ENCODE measurements around the gene PLA2G4A.
"Not testable (repeated sequence)": the region's sequence is repeated elsewhere in the genome, so short reads cannot be mapped to it uniquely, and the experiment has no call there.

The PLA2G4A gene

GRCh38 chr1:186921386-186921785 is 92.6 kb downstream of the PLA2G4A start:
- DNase-seq (ENCODE audit: low read depth in 2 of 2): not testable (repeated sequence)

GRCh38 chr1:186922814-186923213 is 94.1 kb downstream of the PLA2G4A start:
- DNase-seq (ENCODE audit: low read depth in 2 of 2): not testable (repeated sequence)

- no peak for DNase-seq (ENCODE audit: low read depth in 2 of 2)
Measured at GRCh38 chr1:186923486-186923885, 94.7 kb downstream of the PLA2G4A start.

DNA sequence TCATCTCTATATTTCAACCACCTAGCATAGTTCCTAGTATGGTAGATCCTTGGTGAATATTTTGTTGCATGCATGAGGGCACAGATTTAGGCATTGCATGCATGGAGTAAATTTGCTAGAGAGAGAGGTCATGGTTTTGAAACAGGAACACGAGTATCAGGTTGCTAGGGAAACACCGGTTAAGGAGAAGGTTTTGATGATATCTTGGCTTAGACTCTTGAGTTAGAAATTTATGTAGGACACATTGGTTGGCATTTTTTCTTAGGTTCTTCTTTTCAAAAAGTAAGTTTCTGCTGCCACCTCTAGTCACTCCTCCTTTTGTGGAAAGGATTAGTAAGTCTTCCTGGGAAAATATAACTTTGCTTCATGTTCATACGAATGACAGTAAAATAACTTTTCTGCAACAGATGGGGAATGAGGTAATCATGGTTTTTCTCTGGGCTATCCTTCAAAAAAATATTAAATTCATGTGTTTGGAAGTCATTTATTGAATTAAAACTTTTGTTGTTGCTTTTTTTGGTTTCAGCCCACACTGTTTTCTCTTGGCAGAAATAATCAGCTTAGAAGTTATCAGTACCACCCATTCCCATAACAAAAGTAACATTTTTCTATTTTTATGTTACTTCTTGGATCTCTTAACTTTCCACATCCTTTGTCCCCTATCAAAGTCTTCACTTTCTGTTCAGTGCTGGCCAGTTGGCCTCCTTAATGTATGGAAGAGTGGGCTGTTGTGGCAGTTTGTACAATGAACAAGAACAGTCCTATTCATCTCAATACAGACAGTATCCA is 97.3 kb downstream of the PLA2G4A start:
- no peak for DNase-seq (ENCODE audit: low read depth in 2 of 2)

DNA sequence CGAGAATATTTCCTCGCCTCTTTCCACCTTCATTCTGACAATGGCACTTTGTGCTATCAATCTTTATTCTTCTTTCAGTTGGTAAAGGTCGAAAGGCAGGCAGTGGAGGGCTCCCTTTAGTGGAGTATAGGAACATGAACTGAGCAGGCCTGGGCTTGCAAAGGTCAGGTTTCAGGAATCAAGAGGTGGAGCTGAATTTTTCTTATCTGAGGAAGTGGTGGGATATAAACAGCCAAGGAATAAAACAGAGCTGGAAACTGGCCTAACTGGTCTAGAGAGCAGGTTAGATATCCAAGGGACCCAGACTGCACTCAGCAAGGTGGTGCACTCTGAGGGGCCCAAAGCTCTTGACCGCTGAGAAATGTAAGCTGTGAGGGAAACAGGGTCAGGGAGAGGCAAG is 99.1 kb downstream of the PLA2G4A start:
- no peak for DNase-seq (ENCODE audit: low read depth in 2 of 2)

- no peak for DNase-seq (ENCODE audit: low read depth in 2 of 2)
Measured at GRCh38 chr1:186930238-186930637, 101.5 kb downstream of the PLA2G4A start.

GRCh38 chr1:186937016-186937670 is 108.4 kb downstream of the PLA2G4A start:
- no peak for DNase-seq (ENCODE audit: low read depth in 2 of 2)

- DNase-seq (ENCODE audit: low read depth in 2 of 2): no peak
Measured at GRCh38 chr1:186943891-186944686, 115.3 kb downstream of the PLA2G4A start.

DNA sequence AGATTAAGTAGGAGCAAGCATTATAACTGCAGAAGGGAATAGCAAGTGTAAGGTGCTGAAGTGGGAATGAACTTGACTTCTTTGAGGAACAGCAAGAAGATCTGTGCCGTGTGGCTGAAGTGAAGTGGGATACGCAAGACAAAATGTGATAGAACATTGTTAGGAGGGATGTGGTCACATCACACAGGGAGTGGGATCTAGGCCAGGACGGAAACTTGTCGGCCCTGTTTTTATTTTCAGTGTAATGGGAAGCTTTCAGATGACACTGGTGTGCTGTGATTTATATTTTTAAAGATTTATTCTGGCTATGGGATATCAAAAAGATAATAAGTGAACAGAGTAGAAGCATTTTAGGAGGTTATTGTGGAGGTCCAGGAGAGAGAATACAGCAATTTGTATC is 116.4 kb downstream of the PLA2G4A start:
- DNase-seq (ENCODE audit: low read depth in 2 of 2): no peak

DNA sequence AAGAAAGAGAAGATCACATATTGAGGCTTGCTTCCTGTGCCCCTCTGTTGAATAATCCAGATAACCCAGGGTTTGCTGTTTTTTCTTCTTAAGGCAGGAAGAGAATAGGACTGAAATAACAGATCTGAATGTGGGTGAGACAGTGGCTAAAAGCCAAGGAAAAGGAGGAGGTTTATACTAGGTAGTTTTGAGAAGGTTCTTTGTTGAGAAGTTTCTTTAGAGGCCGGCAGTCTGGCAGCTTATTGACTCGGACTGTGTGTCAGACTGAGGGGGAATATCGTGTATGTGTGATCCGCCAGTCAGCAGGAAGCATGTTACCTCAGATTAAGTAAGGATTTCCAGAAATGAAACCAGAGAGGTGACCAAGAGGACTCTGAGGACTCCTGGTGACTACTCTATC is 119.8 kb downstream of the PLA2G4A start:
- DNase-seq (ENCODE audit: low read depth in 2 of 2): no peak

DNA sequence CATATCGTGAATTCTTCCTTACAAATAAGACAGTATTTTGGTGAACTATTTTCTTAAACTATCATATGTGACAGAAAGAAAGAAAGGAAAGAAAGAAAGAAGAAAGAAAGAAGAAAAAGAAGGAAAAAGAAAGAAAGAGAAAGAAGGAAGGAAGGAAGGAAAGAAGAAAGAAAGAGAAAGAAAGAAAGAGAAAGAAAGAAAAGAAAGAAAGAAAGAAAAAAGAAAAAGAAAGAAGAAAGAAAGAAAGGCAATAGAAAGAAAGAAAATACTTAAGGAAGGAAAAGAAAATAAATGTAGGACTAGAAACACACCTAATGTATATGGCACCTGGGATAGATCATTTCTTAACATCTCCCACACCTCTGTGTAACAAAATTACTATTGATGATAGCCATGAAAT is 120.4 kb downstream of the PLA2G4A start:
- DNase-seq (ENCODE audit: low read depth in 2 of 2): no peak

DNA sequence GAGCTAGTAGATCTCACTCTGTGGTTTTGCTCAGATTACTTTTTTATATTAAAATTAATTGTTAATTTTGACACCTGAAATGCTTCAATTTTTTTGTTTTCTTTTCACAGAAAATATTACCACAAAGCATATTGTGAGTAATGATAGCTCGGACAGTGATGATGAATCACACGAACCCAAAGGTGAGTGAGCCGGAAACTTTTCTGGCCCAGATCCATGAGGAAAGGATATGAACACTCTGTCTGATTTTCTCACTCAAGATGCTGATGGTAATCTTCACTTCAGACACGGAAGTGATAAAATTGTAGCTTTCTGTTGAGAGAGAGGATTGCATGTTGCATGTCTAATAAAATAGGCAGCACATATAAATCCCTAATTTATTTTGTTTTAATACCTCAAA is 121.8 kb downstream of the PLA2G4A start:
- no peak for DNase-seq (ENCODE audit: low read depth in 2 of 2)

GRCh38 chr1:186953876-186954275 is 125.1 kb downstream of the PLA2G4A start:
- no peak for DNase-seq (ENCODE audit: low read depth in 2 of 2)

- DNase-seq (ENCODE audit: low read depth in 2 of 2): no peak
Measured at GRCh38 chr1:186957314-186957713, 128.6 kb downstream of the PLA2G4A start.

GRCh38 chr1:186958520-186958919 is 129.8 kb downstream of the PLA2G4A start:
- no peak for DNase-seq (ENCODE audit: low read depth in 2 of 2)

DNA sequence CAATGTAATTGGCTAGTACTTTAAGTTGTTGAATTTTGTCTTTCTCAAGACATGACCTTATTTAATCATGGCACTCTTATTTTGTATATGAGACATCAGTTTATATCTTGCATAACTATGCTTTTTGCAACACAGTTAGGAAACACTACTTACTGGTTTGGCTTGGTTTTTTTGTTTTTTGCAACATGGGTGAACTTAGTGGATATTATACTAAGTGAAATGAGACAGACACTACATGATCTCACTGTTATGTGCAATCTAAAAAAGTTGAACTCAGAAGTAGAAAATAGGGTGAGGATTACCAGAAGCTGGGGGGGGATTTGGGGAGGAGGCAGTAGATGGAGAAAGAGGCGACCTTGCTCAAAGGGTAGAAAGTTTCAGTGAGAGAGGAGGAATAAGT is 132.1 kb downstream of the PLA2G4A start:
- no peak for DNase-seq (ENCODE audit: low read depth in 2 of 2)

- DNase-seq (ENCODE audit: low read depth in 2 of 2): no peak
Measured at GRCh38 chr1:186965847-186966246, 137.1 kb downstream of the PLA2G4A start.

GRCh38 chr1:186966456-186966855 is 137.7 kb downstream of the PLA2G4A start:
- no peak for DNase-seq (ENCODE audit: low read depth in 2 of 2)

DNA sequence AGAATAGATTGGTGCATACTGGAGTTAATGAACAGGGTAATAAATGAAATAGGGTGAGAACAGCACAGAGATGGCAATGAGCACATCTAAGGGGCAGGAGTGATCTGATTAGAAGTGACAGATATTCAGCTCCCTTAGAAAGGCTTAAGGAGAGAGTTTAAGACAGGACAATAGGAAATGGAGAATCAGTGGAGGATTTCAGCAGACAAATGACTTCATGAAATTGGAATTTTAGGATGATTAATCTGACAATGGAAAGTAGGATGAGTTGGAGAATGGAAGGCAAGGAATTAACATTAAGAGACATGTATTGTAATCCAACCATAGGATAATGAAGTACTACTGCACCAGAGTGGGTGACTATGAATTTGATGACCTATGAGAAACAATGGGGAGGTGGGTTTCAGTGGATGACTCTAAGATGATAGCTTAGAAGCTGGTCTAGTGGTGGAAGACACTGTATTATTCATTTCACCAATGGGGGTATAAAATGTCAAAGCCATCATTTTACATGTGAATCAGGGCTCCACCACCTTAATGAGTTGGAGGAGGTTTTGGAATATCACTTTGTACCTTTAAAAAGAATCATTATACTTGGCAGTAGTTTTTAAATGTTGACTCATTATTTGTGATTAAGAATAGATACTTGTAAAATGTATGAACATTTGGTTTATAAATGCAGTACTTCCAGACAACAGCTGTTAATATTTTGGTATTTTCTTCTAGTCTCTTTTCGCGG is 139.1 kb downstream of the PLA2G4A start:
- no peak for DNase-seq (ENCODE audit: low read depth in 2 of 2)

- DNase-seq (ENCODE audit: low read depth in 2 of 2): no peak
Measured at GRCh38 chr1:186974774-186975181, 146.0 kb downstream of the PLA2G4A start.

- DNase-seq (ENCODE audit: low read depth in 2 of 2): no peak
Measured at GRCh38 chr1:186975220-186975619, 146.5 kb downstream of the PLA2G4A start.

DNA sequence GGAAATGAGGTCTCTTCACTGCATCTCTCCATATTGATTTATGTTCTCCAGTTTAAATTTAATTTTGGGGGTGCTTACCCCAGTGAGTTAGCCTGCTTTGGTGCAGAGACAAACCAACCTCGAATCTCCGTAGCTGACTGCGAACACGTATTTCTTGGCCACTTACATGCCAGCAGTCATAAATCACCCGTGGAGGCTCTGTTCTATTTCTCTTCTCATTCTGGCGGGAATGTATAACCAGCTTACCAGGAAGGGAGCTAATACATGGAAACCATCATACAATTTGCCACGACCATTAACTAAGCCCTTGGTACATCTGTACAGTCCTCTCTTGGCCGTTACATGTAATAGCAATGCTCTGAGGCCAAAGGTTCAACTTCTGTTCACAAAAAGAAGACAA is 148.0 kb downstream of the PLA2G4A start:
- no peak for DNase-seq (ENCODE audit: low read depth in 2 of 2)

Data from stimulated activated CD8-positive, alpha-beta memory T cell treated with anti-CD3 and anti-CD28 coated beads, Interleukin-15, amount 100 ng/mL, for 48 hours (primary cell).